GM19238 (cell line): Measurements from ENCODE around the gene EPB41.
A peak's percentile ranks its signal among the peaks of the same experiment; 100 is the strongest.
"Not testable (repeated sequence)": the region's sequence is repeated elsewhere in the genome, so short reads cannot be mapped to it uniquely, and the experiment has no call there.

Experiments used
- DNase-seq: peaks from one replicate; pipeline ENCODE4 v3.0.0; 2011; ENCODE audit warnings: low spot score; ENCODE audit not compliant: insufficient read length

The EPB41 gene

DNA sequence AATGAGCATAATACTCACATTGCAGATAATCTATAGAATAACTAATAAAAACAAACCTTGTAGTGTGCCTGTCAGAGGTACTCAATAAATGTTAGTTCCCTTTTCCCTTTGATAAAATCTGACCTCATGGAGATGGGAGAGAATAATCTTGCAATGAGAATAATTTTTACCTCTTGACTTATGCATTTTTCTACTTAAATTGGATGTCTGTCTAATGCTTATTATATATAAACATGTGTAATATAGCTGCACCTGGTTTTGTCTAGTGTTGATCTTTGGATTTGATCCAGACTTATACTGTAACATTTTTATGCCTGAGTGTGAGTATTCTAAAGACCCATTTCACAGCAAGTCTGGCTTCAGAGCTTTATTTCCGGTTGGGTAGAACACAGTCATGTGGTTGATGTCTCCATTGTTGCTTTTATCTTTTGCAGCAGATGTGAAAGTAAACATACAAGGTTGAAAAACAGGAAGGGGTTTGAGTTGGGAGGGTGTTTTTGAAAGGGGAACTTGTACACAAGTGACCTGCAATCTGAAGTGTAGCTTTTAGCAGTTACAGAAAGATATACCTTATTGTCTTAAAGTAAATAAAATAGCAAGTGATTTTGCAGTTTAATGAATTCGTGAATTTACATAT, 12.4 kb downstream of the EPB41 start:
- DNase-seq, result peak; percentile 31

- DNase-seq, result no peak
Measured at GRCh38 chr1:28927266-28927647, 12.9 kb downstream of the EPB41 start.

DNA sequence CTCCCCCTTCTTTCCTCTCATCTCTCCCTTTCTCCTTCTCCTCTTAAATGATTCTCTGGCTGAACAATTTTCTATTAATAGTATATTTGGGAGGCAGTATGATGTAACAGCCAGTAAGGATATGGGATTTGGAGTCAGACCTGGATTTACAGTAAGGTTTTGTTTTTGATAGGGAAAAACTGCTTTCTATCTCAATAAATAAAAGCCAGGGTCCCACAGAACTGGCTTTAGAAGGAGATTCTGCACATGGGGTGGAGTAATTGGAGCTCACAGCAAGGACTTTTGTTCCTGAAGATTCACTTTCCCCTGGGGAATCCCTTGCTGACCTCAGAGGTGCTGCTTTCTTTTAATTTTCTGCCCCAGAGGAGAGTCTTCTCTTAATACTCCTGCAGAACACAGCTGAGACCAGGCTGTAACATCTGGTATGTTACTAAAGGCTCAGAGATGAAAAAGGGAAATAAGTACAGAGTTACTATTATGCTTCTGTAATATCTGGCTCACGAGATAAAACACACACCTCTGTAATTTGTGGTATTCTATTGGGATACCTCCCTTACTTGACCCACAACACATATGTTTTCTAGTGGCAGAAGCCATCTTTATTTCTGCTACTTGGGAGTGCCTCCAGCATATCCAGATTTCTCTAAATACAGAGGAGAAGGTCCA, 13.4 kb downstream of the EPB41 start:
- no peak for DNase-seq

GRCh38 chr1:28928314-28928941, 14.1 kb downstream of the EPB41 start:
- no peak for DNase-seq

- no peak for DNase-seq
Measured at GRCh38 chr1:28933277-28933676, 18.9 kb downstream of the EPB41 start.

DNA sequence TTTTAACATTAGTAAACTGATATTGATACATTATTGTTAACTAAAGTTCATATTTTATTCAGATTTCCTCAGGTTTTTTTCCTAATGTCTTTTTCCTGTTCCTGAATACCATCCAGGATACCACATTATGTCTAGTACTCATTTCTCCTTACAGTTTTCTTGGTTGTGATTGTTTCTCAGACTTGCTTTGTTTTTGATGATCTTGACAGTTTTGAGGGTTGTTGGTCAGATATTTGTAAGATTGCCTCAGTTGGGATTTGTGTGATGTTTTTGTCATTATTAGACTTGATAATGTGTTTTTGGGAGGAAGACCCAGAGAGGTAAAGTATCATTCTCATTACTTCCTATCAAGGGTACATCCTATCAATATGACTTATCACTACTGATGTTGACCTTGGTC, 19.5 kb downstream of the EPB41 start:
- no peak for DNase-seq

- no peak for DNase-seq
Measured at GRCh38 chr1:28934676-28935075, 20.3 kb downstream of the EPB41 start.

DNA sequence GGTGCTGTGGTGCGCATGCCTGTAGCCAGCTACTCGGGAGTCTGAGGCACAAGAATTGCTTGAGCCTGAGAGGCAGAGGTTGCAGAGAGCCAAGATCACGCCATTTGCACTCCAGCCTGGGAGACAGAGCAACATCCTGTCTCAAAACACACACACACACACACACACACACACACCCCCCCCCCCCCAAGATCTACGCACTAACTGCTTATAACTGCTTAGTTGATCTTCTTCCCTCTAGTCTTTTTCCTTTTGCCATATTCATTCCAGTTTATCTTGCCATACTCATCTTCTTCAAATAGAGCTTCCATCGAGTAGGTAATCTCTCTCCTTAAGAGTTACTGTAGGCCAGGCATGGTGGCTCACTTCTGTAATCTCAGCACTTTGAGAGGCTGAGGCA, 20.9 kb downstream of the EPB41 start:
- no peak for DNase-seq

DNA sequence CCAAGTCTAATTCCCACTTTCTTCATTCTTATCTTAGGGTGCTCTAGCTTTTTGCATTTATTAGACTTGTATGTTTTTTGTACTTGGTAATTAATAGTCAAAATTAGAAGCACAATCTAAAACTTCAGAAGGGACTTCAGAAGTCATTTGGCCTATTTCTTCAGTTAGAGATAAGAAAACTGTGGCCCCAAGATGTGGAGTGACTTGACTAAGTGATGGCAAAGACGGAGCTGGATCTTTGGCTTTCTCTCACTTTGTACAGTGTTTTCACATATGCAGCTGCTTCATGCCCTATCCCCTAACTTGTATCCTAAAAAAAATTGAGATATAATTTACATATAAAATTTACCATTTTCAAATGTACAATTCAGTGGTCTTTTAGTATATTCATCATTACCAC, 21.7 kb downstream of the EPB41 start:
- DNase-seq, result no peak

GRCh38 chr1:28936528-28936927, 22.2 kb downstream of the EPB41 start:
- no peak for DNase-seq

- not testable (repeated sequence) for DNase-seq
Measured at GRCh38 chr1:28943581-28943980, 29.2 kb downstream of the EPB41 start.

- DNase-seq, result no peak
Measured at GRCh38 chr1:28950006-28950405, 35.6 kb downstream of the EPB41 start.

DNA sequence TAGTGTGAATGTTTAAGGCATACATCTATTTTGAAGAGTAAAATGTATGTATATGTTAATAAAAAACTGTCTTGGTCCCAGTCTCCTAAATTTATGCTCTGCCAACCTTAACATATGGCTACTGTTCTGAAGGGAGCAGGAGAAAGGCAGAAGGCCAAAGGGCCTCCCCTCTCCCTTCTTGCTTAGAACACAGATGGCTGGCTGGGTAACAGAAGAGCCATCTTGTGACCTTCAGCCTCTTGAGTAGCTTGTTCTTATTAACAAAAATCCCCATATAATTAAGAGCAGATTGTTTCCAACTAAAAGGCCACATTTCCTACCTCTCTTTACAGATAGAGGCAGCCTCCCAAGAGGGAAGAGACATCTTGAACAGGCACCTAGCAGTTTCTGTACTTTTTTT, 36.1 kb downstream of the EPB41 start:
- DNase-seq, result no peak

DNA sequence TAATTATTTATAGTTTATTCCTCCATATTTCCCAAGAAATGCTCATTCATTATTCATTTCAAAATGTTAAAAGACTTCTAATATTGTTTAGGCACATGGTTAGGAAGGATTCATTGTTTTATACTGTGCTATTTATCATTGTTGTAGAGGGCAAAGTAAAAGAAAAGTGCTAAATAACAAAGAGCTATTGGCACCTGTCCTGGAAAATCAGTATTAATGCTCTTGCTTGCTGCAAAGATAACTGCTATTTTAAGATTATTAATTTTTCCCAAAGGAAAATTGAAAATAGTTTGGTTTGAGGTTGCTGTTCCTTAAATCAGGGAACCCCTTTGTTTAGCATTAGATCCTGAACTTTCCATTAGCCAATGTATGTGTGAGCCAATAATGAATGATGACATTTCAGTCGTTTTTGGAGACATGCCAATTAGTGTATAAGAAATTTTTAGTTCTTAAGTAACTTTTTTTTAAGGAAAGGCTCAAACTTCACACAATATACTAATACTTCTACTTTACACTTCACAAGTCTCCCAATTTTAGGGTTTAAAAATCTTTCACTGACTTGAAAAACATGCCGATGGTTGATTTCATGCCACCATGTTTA, 39.9 kb downstream of the EPB41 start:
- DNase-seq, result no peak

GRCh38 chr1:28956038-28956464, 41.7 kb downstream of the EPB41 start:
- no peak for DNase-seq

- not testable (repeated sequence) for DNase-seq
Measured at GRCh38 chr1:28962114-28962831, 47.9 kb downstream of the EPB41 start.

GRCh38 chr1:28965271-28965870, 51.0 kb downstream of the EPB41 start:
- DNase-seq, result no peak

DNA sequence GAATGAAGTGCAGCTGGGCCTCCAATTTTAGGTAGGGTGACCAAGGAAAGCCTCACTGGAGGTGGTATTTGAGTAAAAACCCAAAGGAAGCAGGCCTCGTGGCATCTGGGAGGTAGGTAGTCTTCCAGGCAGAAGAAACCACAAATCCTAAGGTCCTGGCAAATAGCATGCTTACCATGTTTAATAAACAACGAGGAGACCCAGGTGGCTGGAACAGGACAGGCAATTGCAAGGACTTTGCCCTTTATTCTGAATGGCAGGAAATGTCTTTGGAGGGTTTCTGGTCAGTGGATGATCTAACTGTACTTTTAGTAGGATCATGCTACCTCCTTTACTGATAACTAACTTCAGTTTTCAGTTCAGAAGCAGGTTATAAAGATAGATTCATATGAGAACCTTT, 52.2 kb downstream of the EPB41 start:
- no peak for DNase-seq

- DNase-seq, result no peak
Measured at GRCh38 chr1:28971980-28972771, 57.8 kb downstream of the EPB41 start.

GRCh38 chr1:28973596-28974421, 59.4 kb downstream of the EPB41 start:
- DNase-seq, result no peak
